ENCODE results near the gene RNASE13.
"Not testable (repeated sequence)": the region's sequence is repeated elsewhere in the genome, so short reads cannot be mapped to it uniquely, and the experiment has no call there.

Gene RNASE13

DNA sequence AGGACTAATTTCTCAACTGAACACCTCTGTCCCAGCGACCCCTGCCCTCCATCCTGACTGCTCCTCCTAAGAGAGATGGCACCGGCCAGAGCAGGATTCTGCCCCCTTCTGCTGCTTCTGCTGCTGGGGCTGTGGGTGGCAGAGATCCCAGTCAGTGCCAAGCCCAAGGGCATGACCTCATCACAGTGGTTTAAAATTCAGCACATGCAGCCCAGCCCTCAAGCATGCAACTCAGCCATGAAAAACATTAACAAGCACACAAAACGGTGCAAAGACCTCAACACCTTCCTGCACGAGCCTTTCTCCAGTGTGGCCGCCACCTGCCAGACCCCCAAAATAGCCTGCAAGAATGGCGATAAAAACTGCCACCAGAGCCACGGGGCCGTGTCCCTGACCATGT lies 8.3 kb upstream of the RNASE13 start:
- CTCF ChIA-PET: interaction anchor here (0.7 to 7.0 kb wide), 7 partner anchors 10 to 333 kb away, joined by 3 to 206 read pairs (median 6); no protein-coding TSS in a partner anchor
- POLR2A ChIA-PET: no interaction called here

GRCh38 chr14:21041676-21042433 lies 7.2 kb upstream of the RNASE13 start, which contains the start of gene RNASE7:
RNASE7 (plus strand) TSS chr14:21042362; CDS start chr14:21042993, 631 bp downstream.
- TF ChIP-seq KLF9 (tag by site-specific recombination; IDR thresholded peaks at IDR 0.05; ENCODE audit: low read depth) (no peak), WT1 (tag by site-specific recombination; IDR thresholded peaks at IDR 0.05) (no peak), ZNF146 (tag by site-specific recombination; IDR thresholded peaks at IDR 0.05) (no peak), EGR2 (tag by site-specific recombination; IDR thresholded peaks at IDR 0.05; ENCODE audit: low read depth) (no peak), HOXC10 (CRISPR knock-in tag; IDR thresholded peaks at IDR 0.05) (no peak), ZNF654 (tag by site-specific recombination; IDR thresholded peaks at IDR 0.05; ENCODE audit: low read depth) (no peak), ZBTB8A (tag by site-specific recombination; IDR thresholded peaks at IDR 0.05) (no peak), ZNF558 (tag by site-specific recombination; IDR thresholded peaks at IDR 0.05) (no peak), SCRT1 (tag by site-specific recombination; IDR thresholded peaks at IDR 0.05; ENCODE audit: borderline replicate concordance) (no peak), ZSCAN18 (tag by site-specific recombination; IDR thresholded peaks at IDR 0.05) (no peak), ZNF830 (tag by site-specific recombination; IDR thresholded peaks at IDR 0.05; ENCODE audit: low read depth) (no peak), KLF7 (tag by site-specific recombination; IDR thresholded peaks at IDR 0.05; ENCODE audit: borderline replicate concordance) (no peak), ZNF148 (tag by site-specific recombination; IDR thresholded peaks at IDR 0.05; ENCODE audit: borderline replicate concordance) (no peak)
- TF ChIP-seq, protein P1, sequence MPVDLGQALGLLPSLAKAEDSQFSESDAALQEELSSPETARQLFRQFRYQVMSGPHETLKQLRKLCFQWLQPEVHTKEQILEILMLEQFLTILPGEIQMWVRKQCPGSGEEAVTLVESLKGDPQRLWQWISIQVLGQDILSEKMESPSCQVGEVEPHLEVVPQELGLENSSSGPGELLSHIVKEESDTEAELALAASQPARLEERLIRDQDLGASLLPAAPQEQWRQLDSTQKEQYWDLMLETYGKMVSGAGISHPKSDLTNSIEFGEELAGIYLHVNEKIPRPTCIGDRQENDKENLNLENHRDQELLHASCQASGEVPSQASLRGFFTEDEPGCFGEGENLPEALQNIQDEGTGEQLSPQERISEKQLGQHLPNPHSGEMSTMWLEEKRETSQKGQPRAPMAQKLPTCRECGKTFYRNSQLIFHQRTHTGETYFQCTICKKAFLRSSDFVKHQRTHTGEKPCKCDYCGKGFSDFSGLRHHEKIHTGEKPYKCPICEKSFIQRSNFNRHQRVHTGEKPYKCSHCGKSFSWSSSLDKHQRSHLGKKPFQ (tag by site-specific recombination; IDR thresholded peaks at IDR 0.05): no peak
- TF ChIP-seq, protein P2, sequence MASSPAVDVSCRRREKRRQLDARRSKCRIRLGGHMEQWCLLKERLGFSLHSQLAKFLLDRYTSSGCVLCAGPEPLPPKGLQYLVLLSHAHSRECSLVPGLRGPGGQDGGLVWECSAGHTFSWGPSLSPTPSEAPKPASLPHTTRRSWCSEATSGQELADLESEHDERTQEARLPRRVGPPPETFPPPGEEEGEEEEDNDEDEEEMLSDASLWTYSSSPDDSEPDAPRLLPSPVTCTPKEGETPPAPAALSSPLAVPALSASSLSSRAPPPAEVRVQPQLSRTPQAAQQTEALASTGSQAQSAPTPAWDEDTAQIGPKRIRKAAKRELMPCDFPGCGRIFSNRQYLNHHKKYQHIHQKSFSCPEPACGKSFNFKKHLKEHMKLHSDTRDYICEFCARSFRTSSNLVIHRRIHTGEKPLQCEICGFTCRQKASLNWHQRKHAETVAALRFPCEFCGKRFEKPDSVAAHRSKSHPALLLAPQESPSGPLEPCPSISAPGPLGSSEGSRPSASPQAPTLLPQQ (tag by site-specific recombination; IDR thresholded peaks at IDR 0.05): no peak
- Histone ChIP-seq H3K9me3 (ENCODE audit: control insufficient read depth, insufficient read depth, low read depth, low read length) (no peaks in the 10 kb centered on the region), H3K4me3 (ENCODE audit: low read depth, low read length) (no peak within 1 kb of the TSS), H3K36me3 (ENCODE audit: control insufficient read depth in 2 of 2, insufficient read depth in 1 of 2, low read length in 2 of 2) (no peaks in the 10 kb centered on the region), H3K4me1 (ENCODE audit: control insufficient read depth, insufficient read depth, low read length) (no peaks in the 10 kb centered on the region), H3K27ac (ENCODE audit: extremely low read depth, low read depth, low read length) (no peak within 1 kb of the TSS)
- ChIA-PET POLR2A (no interaction called here), CTCF (interaction anchor here (0.6 to 7.0 kb wide), 7 partner anchors 10 to 351 kb away, joined by 3 to 206 read pairs (median 6); no protein-coding TSS in a partner anchor)

More for the DNA sequence above, 8.3 kb upstream of the RNASE13 start:
- H3K36me3 ChIP-seq (ENCODE audit: control insufficient read depth in 2 of 2, insufficient read depth in 1 of 2, low read length in 2 of 2): no peaks in the 10 kb centered on the region
- H3K4me1 ChIP-seq (ENCODE audit: control insufficient read depth, insufficient read depth, low read length): no peaks in the 10 kb centered on the region
- no peak overlapping the region for H3K4me3 ChIP-seq (ENCODE audit: low read depth, low read length)
- TF ChIP-seq ATF2 (tag by site-specific recombination; IDR thresholded peaks at IDR 0.05; ENCODE audit: low read depth) (0 out of 2 replicates have a peak, but pooled peaks have one; percentile 5), ZNF138 (tag by site-specific recombination; IDR thresholded peaks at IDR 0.05; ENCODE audit: borderline replicate concordance) (no peak)
- H3K9me3 ChIP-seq (ENCODE audit: control insufficient read depth, insufficient read depth, low read depth, low read length): no peaks in the 10 kb centered on the region
- no peak overlapping the region for H3K27ac ChIP-seq (ENCODE audit: extremely low read depth, low read depth, low read length)

DNA sequence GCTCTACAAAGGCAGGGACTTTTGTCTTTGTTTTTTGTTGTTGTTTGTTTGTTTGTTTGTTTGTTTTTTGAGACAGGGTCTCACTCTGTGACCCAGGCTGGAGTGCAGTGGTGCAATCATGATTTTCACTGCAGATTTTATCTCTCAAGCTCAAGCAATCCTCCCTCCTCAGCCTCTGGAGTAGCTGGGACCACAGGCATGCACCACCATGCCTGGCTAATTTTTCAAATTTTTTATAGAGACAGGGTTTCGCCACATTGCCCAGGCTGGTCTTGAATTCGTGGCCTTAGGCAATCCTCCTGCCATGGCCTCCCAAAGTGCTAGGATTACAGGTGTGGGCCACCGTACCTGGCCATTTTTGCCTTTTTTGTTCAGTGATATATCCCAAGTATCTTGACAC lies 6.3 kb upstream of the RNASE13 start:
- H3K27ac ChIP-seq (ENCODE audit: extremely low read depth, low read depth, low read length); H3K4me3 ChIP-seq (ENCODE audit: low read depth, low read length); H3K9me3 ChIP-seq (ENCODE audit: control insufficient read depth, insufficient read depth, low read depth, low read length); H3K4me1 ChIP-seq (ENCODE audit: control insufficient read depth, insufficient read depth, low read length); H3K36me3 ChIP-seq (ENCODE audit: control insufficient read depth in 2 of 2, insufficient read depth in 1 of 2, low read length in 2 of 2): not testable (repeated sequence)
- ChIA-PET POLR2A (interaction anchor here (1.2 to 2.8 kb wide), 2 partner anchors 13 to 26 kb away, joined by 3 to 15 read pairs; no protein-coding TSS in a partner anchor), CTCF (interaction anchor here (0.6 to 7.0 kb wide), 21 partner anchors 9 to 350 kb away, joined by 3 to 206 read pairs (median 8); partner anchors contain the start of genes RNASE8 and SLC39A2)

All from HEK293 (cell line).